GM19468 (cell line): ENCODE measurements around the gene CIAPIN1.
A peak's percentile ranks its signal among the peaks of the same experiment; 100 is the strongest.

Experiments
- ATAC-seq: cut with Tn5 transposase; IDR thresholded peaks from one replicate; pipeline ENCODE4 v1.9.1; 2021; ENCODE audit warnings: mild to moderate bottlenecking, moderate library complexity, moderate number of reproducible peaks; ENCODE audit not compliant: unreplicated experiment; ENCODE audit errors: extremely low read depth

The CIAPIN1 gene

DNA sequence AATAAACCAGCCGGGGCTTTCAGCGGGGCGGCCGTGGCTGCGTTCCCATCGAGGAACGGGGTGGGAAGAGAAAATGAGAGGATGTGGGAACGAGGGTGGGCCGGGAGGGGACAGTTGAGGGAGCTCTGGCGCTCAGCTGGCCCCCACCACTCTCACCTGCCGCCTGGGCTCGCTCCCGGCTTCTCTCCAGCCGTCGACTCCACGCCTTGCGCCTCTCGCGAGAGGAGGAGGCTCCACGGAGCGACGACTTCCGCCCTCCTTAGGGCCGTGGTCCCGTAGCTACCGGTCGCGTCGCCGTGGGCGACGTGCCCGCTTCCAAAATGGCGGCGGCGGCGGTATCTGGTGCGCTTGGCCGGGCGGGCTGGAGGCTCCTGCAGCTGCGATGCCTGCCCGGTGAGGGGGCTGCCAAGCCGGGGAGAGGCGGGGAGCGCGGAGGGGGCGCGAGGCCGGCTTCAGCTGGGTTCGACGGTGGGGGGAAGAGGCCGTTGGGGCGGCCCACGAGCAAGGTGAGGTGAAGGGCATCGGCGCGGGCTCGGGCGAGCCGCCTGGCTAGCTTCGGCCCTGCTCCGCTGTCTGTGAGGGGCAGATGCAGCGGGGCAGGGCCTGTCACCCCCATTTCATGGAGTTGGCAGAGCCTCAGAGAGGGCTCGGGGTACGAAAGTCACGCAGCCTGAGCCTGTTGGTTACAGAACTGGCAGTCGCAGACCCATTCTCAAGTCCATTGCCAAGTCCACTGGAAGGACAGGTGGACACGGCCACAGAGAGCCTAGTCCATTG is at the start of gene CIAPIN1, which contains the start of gene COQ9:
Gene CIAPIN1, minus strand, starts transcription at position 200 of the 777 bp plus-strand sequence. CDS start 6,457 bp downstream, outside the sequence.
Gene COQ9, plus strand, starts transcription at position 294 of the 777 bp plus-strand sequence. Its CDS starts 27 bp downstream, at position 321.
- peak; percentile 81 for ATAC-seq

DNA sequence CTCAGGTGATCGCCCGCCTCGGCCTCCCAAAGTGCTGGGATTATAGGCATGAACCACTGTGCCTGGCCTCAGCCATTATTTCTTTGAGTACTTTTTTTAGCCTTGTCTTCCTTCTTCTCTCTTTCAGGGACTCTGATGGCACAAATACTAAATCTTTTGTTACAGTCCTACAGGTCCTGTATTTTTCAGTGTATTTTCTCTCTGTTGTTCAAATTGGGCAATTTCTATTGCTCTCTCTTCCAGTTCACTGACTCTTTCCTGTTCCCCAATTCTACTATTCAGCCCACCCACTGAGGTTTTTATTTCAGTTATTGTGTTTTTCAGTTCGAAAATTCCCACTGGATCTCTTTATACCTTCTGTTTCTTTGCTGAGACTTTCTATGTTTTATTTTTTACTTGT is 46.6 kb upstream of the CIAPIN1 start:
- ATAC-seq, result no peak

DNA sequence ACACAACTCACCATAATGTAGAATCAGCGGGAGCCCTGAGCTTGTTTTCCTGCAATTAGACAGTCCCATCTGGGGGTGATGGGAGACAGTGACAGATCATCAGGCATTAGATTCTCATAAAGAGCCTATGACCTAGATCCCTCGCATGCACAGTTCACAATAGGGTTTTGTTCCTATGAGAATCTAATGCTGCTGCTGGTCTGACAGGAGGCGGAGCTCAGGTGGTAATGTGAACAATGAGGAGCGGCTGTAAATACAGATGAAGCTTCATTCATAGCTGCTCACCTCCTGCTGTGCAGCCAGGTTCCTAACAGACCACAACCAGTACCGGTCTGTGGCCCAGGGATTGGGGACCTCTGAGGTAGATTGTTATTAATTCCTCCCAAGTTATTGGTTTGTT is 42.0 kb upstream of the CIAPIN1 start:
- ATAC-seq, result no peak

DNA sequence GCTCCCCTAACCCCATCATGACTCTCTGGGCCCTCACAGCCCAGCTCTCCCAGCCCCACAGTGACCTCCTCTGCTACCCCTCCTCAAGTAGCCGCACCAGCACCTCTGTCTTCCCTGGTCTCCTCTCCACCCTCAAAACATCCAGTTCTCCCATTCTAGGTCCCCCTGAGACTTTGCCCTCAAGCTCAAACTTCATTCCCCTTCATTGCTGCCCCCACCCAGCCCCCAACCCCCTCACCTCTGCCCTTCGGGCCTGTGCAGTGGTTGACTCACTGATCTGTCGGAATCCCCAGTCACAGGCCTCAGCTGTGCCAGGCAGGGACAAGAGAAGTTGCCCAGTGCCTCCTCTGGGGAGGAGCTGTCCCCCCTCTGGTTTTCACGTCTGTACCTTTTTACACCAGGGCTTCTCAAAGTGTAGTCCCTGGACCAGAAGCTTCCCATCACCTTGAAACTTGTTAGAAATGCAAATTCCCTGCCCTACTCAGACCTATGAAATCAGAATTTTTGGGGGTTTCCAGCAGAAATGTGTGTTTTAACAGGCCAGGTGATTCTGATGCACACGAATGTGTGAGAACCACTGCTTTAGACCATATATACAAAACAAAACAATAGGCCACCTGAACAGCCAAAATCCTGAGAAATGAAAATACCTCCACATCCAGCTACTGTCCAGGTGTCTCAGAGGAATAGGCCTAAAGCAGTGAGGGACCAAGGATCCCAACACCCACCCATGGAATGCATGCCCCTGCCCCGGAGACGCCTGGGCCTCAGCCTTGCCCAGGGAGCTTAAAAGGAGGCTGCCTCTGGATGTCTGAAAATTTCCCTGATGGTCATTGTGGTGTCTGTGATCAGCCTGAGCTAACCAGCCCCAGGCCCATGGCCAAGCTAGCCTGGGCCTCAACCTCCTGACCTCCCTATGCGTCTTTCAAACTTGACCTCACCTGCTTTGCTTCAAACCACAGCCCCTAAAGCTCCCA is 40.0 kb upstream of the CIAPIN1 start:
- no peak for ATAC-seq

DNA sequence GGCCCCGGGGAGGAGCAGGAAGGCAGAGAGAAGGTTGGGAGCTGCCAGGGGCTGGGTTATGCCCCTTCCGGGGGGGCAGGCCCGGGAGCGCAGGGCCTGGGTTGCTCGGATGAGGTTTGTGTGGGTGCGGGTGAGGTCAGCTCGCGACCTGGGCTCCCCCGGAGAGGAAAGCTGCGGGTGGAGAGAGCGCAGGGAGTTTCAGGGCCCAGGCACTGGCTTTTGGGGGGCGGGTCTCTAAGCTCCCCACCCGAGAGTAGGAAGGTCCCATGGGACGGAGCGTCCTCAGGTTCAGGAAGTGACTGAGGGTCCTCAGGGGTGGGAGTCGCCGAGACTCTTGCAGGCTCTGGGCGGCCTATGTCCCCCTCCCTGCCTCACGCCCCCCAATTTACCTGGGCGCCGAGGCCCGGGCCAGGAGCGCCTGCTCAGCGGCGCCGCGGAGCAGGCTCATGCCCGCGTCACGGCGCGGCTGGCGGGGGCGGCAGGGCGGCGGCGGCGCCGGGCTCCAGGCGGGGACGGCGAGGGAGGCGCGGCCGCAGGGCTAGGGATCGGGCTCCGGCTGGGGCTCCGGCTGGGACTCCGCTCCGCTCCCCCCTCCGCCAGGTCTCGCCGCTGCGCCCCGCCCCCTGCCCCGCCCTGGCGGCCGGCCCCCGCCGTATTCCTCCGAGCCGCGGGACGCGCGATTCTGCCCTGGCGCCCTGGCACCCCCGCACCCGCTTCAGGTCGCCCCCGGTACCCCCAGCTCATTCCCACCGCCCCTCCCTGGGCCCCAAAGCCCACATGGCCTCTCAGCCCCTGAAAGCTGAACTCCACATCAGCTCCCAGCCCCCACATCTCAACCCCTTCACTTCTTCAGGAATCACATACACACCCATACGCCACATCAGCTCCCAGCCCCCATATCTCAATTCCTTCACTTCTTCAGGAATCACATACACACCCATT is 39.0 kb upstream of the CIAPIN1 start, which contains the start of gene DOK4:
Gene DOK4, minus strand, starts transcription at position 578 of the 942 bp plus-strand sequence. CDS start 6,986 bp downstream, outside the sequence.
- ATAC-seq, result peak; percentile 49

DNA sequence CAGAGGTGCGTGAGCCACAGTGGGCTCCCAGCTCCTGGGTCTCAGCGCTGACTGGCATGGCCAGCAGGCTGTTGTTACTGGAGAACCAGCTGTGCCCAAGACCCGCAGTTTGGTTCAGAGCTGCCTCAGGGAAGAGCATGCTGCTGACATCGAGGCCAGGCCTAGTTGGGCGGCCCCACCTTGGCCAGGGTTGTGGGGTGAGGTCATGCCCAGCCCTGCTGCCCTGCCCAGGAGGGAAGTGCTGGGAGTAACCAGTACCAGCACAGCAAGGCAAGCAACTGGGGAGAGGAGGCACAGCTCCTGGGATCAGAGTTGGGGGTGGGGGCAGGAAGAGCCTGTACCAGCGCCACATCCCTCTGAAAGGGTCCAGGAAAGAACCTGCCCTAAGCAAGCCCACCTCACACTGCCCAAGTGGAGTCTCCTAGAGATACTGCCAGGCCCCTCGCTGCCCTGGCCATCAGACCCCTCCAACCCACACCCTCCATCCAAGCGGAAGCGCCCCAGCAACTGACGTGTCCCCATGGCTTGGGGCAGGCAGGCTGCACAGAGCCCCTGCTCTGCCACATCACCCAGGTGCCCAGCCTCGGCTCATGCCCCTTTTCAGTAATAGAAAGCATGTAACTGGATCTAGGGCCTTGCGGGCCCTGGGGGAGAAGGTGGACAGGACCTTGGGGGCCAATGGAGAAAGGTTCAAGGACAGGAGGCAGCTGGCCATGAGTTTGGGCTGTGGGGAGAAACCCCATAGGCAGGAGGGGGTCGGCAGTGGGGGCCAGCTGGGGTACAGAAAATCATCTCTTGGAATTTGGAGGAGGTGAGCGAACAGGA is 38.1 kb upstream of the CIAPIN1 start:
- no peak for ATAC-seq

DNA sequence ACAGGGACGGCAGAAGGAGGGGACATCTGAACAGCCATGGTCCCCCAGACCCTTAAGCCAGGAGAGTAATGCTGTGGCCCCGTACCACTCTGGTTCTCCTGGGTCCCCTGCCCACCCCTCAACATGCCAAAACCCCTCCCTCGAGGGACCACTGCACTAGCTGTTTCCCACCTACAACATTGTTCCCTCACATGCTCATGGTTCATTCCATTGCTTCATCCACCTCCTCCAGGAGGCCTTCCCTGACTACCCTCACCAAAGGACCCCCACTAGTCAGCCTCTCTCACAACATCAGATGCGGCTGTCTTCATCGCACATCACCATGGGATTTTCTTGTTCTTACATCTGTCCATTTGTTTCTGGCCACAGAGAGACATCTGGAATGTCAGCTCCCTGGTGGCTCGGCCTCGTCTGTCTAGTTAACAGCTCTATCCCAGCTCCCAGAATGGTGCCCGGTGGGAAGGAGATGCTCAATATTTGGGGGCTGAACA is 37.4 kb upstream of the CIAPIN1 start:
- ATAC-seq, result no peak

DNA sequence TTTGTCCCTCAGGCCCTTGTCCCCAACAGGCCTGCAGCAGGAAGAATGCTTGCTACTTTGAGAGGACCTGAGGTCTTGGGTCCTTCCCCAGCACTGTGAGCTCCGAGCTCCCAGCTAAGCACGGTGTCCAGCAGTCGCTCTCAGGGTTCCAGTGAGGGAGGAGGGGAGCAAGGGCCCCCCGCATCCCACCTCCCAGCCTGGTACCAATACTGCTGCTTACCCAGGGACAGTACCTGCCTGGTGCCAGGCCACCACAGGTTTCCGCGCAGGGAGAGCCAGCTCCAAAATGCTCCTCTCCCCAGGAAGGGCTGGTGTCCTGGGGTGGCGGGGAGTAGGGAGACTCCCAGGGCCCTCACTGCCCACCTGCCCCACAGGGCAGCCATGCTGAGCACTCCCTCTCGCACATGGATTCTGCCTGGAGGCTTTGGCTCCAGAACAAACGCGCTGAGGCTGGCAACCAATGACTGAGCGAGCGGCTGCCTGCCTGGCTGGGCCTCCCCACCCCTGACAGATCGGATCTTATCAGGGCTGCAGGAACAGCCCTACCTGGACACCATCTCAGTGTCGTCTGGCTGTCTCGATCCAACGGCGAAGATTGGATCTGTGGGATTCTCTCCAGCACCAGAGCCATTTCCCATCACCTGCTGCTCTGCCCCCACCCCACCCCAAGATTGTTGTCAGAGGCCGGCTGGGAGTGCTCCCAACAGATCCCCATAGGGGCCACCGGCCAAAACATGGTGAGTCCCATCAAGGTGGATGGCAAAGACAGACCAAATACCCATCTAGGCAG is 36.7 kb upstream of the CIAPIN1 start:
- ATAC-seq, result no peak

DNA sequence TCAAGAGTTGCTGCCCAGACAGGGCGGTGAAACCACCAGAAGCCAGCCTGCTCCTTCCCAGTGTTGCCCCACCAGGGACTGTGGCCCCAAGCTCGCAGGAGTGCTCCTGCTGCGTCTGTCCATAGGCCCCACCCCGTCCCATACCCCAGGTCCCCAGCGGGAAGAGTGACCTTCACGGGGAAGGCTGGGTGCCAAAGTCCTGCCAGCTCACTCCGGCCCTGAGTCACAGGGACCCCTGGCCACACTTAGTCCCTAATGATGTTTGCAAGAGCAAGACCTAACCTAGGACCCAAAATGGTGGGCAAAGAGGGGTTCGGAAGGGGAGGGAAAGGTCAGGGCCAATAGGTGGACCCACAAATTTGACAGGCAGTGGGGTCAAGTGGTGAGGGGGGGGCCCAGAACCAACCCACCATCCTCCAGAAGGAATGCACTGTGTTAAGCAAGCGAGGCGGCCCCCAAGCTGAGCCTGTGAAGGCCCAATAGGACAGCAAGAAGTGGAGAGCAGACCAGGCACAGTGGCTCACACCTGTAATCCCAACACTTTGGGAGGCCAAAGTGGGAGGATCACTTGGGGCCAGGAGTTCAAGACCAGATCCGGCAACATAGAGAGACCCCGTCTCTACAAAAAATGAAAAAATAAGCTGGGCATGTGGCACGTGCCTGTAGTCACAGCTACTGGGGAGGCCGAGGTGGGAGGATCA is 35.8 kb upstream of the CIAPIN1 start:
- ATAC-seq, result no peak

DNA sequence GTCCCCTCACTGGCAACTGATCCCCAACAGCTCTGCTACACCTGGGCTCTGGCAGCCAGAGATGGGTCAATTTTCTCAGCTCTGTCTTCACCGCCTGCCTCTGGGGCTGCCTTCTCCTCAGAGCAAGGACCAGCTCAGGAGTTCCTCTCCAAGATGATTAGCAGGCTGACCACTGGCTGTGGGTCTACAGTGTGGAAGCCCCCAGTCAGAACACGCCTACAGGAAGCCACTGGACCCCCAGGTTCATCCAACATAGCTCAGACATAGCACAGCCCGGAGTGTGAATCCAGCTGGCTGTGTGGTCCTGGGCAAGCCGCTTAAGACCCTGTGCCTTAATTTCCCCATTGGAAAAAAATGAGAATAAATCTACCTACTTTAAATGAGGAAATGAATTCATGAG is 34.2 kb upstream of the CIAPIN1 start:
- no peak for ATAC-seq

DNA sequence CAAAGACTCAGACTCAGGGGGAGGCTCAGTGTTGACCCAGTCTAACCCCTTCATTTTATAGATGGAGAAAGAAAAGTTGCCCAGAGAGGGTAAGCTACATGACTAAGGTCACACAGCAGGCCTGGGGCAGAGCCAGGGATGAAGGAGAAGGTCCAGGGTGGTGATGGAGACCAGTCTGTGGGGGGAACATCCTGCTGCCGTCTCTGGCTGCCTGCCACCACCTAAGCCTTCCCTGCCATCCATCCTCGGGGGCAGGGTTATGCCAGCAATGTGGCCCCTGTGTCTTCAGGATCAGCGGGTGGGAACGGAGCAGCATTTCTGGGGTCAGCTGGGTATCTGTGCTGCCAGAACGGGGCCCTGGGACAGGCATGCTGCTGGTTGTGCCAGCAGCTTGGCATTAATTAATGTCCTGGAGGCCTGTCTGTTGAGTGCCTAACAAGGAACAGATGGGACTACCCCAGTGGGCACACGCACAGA is 33.6 kb upstream of the CIAPIN1 start:
- no peak for ATAC-seq

DNA sequence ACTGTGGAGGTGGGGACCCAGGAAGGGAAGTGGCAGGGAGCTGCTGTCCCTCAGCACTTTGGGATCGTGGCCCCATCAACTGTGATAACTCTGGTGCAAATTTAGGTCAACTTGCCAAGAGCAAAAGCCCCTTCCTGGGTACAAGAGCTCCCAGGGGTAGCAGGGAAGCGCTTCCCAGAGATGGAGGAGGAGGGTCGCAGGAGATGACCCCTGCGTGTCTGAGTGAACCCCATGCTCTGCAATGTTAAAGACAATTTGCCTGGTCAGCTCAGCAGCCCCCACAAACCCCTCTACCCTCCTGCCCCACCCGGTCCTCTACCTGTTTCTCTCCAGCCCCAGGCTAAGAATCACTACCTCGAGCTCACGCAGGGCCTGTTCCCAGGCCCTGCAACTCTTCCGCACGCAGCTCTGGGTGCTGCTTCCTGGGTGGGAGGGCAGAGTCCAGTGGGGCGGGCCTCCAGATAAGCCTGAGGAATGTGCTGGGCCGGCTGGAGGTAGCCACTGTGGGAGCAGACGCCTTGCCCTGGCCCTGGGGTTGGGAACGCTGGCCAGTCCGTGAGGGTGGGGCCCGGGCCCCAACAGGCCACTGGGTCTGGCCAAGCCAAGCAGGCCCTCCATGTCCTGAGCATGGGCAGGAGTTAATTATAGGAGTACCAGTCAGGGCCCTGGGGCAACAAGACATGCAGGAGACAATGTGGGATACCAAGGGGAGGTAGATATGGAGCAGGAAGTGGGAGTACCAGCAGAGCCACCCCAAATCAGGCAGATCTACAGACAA is 33.0 kb upstream of the CIAPIN1 start:
- ATAC-seq, result no peak

DNA sequence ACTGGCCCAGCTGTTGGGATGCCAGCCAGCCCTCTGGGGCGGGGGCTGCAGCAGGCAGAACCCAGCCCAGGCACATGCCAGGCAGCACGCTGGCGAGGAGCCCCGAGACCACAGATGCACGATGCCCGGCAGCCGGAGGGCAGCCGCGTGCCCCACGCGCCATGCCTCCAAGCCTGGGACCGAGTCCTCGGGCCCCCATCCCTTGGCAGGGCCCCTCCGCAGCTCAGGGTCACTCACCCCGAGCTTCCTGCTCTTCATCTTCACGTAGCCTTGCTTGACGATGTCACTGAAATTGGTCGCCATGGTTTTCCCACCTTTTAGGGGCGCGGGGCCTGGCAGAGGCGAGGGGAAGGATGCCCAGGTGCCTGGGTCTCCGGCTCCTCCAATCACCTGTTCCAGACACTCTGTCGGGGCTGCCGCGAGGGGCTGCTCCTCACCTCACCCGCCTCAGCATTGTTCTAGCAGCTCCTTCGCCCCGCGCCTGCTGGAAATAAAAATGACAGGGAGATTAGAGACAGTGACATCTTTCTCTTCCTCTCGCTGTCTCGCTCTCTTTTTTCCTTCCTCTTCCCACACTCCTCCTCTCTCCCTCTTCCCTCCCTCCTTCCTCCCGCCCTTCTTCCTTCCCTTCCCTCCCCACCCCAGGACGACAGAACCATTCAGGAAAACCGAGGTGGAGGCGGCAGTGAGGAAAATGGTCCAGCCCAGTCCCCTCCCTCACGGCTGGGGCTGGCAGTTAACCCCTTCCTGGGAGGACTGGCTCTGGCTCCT is 32.2 kb upstream of the CIAPIN1 start:
- ATAC-seq, result no peak

DNA sequence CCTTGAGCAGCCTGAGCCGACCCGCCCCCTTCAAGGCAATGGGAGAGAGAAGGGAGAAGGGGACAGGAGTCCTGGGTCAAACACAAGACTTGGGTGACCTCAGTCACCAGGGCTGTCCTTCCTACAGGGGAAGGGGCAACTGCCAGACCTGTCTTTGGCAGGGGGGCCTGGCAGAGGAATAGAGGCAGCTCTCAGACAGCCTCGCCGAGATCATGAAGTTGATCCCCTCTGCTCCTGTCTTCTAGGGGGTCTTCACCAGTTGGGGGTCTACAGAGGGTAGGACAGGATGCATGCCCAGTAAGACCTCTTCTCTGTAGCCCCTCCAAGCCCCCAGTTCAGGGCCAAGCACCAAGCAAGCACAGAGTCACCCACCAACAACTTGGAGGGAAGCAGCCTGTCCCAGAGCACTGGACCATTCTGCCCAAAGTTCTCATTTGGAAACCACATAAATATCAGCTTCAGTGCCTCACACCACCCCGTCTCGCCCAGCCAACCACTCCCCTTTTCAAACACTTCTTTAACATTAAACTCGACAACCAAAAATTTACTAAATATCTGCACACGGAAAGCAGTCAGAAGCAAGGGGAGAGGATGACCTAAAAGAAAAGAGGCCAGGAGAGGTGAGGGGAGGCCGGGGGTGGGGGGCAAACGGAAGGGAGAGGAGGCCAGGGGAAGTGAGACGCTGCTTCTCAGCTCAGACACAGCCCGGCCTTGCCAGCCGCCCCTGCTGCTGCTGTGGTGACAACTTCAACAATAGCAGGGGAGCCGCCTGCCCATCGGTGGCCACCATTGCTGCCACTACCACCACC is 31.4 kb upstream of the CIAPIN1 start:
- no peak for ATAC-seq
